HepG2 (cell line): ENCODE measurements around the gene SLC35F3. TPM values are rescaled to one million over a fixed set of nuclear protein-coding genes. Genes with fewer than 3 reads are reported as not detected.
"Not testable (repeated sequence)": the region's sequence is repeated elsewhere in the genome, so short reads cannot be mapped to it uniquely, and the experiment has no call there.

ENCODE experiments used
- ATAC-seq: fragments of 200-7000 bp; cut with Tn5 transposase; 3 replicates; pipeline ENCODE4 v1.9.1; 2020; ENCODE audit warnings: mild to moderate bottlenecking, moderate library complexity
- BruUV-seq: library from RNA; stranded (reverse); fragments of 400-500 nt; replicated peaks from 2 replicates; lab custom pipeline; 2021; lab: Mats Ljungman, UMichigan
- CTCF ChIA-PET: fragments of 300-600 bp; formaldehyde crosslinking; extraction: SDS; loops from one replicate; lab custom pipeline; 2021; ENCODE audit warnings: low total read pairs, inconsistent platforms, low intra/inter-chr PET ratio; lab: Yijun Ruan, JAX
- POLR2A ChIA-PET: fragments of 350-600 bp; sonication (Branson Sonifier 250); formaldehyde crosslinking; loops from one replicate; lab custom pipeline; 2020; ENCODE audit warnings: antibody characterized with exemption, inconsistent platforms; lab: Yijun Ruan, JAX
- DNase-seq: peaks from one replicate; pipeline ENCODE4 v3.0.0-alpha.2; 2015; ENCODE audit warnings: low spot score
- FAIRE-seq: peaks from 3 replicates; lab custom pipeline; 2011; peaks lifted over from hg19 to GRCh38; lab: Jason Lieb, UNC
- H2AFZ ChIP-seq: one replicate; pipeline ENCODE4 v1.6.1; 2011; ENCODE audit warnings: low read length, inconsistent platforms
- H3K27ac ChIP-seq: fragments of 300-600 bp; 3 replicates; pipeline ENCODE4 v1.8.0; 2011; ENCODE audit warnings: mixed run types, mild to moderate bottlenecking, mixed read lengths, low read length, inconsistent platforms; ENCODE audit not compliant: insufficient read depth; ENCODE audit errors: extremely low read length
- H3K27me3 ChIP-seq, 2 experiments: fragments of 200-600 bp in 1 of 2; 2 replicates in 1 of 2; 3 replicates in 1 of 2; pipeline versions ENCODE4 v1.6.0 to v1.8.0; 2011; ENCODE audit warnings: low read length in 2 of 2, mild to moderate bottlenecking in 2 of 2, moderate library complexity in 2 of 2, inconsistent platforms in 1 of 2; ENCODE audit not compliant: insufficient read depth in 2 of 2, control insufficient read depth in 1 of 2
- H3K36me3 ChIP-seq, 2 experiments: fragments of 200-600 bp in 1 of 2; replicated peaks in 1 of 2; 2 replicates in 1 of 2; 3 replicates in 1 of 2; pipeline versions ENCODE4 v1.5.1 to v1.8.0; 2011; ENCODE audit warnings: low read length in 2 of 2, inconsistent platforms in 1 of 2; ENCODE audit not compliant: insufficient read depth in 2 of 2, control insufficient read depth in 1 of 2
- H3K4me1 ChIP-seq: 2 replicates; pipeline ENCODE4 v1.5.1; 2012; ENCODE audit warnings: low read length, inconsistent platforms; ENCODE audit not compliant: insufficient read depth
- H3K4me2 ChIP-seq: 2 replicates; pipeline ENCODE4 v1.6.0; 2011; ENCODE audit warnings: low read depth, low read length, inconsistent platforms
- H3K4me3 ChIP-seq, 3 experiments: fragments of 200-600 bp in 1 of 3; sonication (generic), shearing (Covaris generic) in 1 of 3; replicated peaks in 1 of 3; 2 replicates each; pipeline ENCODE4 v1.5.1; 2011 to 2016; ENCODE audit warnings: low read length in 3 of 3, inconsistent platforms in 2 of 3, low read depth in 2 of 3, mild to moderate bottlenecking in 2 of 3, control low read depth in 1 of 3, mixed read lengths in 1 of 3; ENCODE audit not compliant: insufficient read depth in 1 of 3
- H3K79me2 ChIP-seq: one replicate; pipeline ENCODE4 v1.6.1; 2011; ENCODE audit warnings: low read length, inconsistent platforms; ENCODE audit not compliant: insufficient read depth
- H3K9ac ChIP-seq: 2 replicates; pipeline ENCODE4 v1.6.0; 2011; ENCODE audit warnings: mild to moderate bottlenecking, low read depth, low read length, inconsistent platforms; ENCODE audit not compliant: insufficient read depth
- H3K9me3 ChIP-seq: 2 replicates; pipeline ENCODE4 v1.5.1; 2012; ENCODE audit warnings: mild to moderate bottlenecking, low read length
- H4K20me1 ChIP-seq: 2 replicates; pipeline ENCODE4 v1.6.0; 2011; ENCODE audit warnings: inconsistent platforms, mild to moderate bottlenecking, low read length, moderate library complexity; ENCODE audit not compliant: insufficient read depth
- BATF2 ChIP-seq: sonication (generic); formaldehyde crosslinking; IDR thresholded peaks from 2 replicates; pipeline ENCODE4 v1.8.0; 2022; ENCODE audit warnings: mild to moderate bottlenecking, missing genetic modification reagents, moderate library complexity
- HMGXB3 ChIP-seq: sonication (generic); formaldehyde crosslinking; IDR thresholded peaks from 2 replicates; pipeline ENCODE4 v1.4.0; 2020; ENCODE audit warnings: missing genetic modification reagents, borderline replicate concordance
- HNF1B ChIP-seq: sonication (generic); formaldehyde crosslinking; IDR thresholded peaks from 2 replicates; pipeline ENCODE4 v1.5.1; 2020; ENCODE audit warnings: mild to moderate bottlenecking, moderate library complexity, missing genetic modification reagents
- IKZF1 ChIP-seq: fragments of 450-650 bp; IDR thresholded peaks from 2 replicates; pipeline ENCODE4 v1.7.1; 2016
- KLF12 ChIP-seq: sonication (generic); formaldehyde crosslinking; IDR thresholded peaks from 2 replicates; pipeline ENCODE4 v1.4.0; 2020; ENCODE audit warnings: missing genetic modification reagents, borderline replicate concordance
- POLR2G ChIP-seq: fragments of 200-400 bp; formaldehyde crosslinking; IDR thresholded peaks from 2 replicates; pipeline ENCODE4 v1.6.1; 2018; ENCODE audit warnings: mild to moderate bottlenecking, low read depth, low read length, moderate library complexity
- RAD51 ChIP-seq: fragments of 450-650 bp; IDR thresholded peaks from 2 replicates; pipeline ENCODE4 v1.6.1; 2016; ENCODE audit warnings: borderline replicate concordance
- SALL2 ChIP-seq: sonication (generic); formaldehyde crosslinking; IDR thresholded peaks from 2 replicates; pipeline ENCODE4 v1.8.1; 2023; ENCODE audit warnings: mild to moderate bottlenecking, missing genetic modification reagents, inconsistent platforms
- TEAD2 ChIP-seq: sonication (generic); formaldehyde crosslinking; IDR thresholded peaks from 2 replicates; pipeline ENCODE4 v1.9.0; 2021; ENCODE audit warnings: missing genetic modification reagents
- ZBTB7A ChIP-seq: sonication (generic); formaldehyde crosslinking; IDR thresholded peaks from 2 replicates; pipeline ENCODE4 v1.8.0; 2022; ENCODE audit warnings: mild to moderate bottlenecking, missing genetic modification reagents
- ZNF761 ChIP-seq: sonication (generic); formaldehyde crosslinking; conservative IDR thresholded peaks from 2 replicates; pipeline ENCODE4 v1.4.0; 2020; ENCODE audit warnings: mild to moderate bottlenecking, missing genetic modification reagents
- WGBS: methylation state at CpG from one replicate; pipeline ENCODE4 v1.1.6; 2017; ENCODE audit warnings: low lambda C conversion rate; 5-methylcytosine and 5-hydroxymethylcytosine counted together
- in situ Hi-C: cut with HindIII; loops from 2 replicates; pipeline ENCODE4 v1.10.0; 2017; ENCODE audit warnings: low pct_unique_long_range_greater_than_20kb; ENCODE audit not compliant: extremely low pct_ligation_motif_present
- intact Hi-C: fragments of 100-400 bp; cut with micrococcal nuclease; formaldehyde crosslinking; loops from one replicate; pipeline ENCODE4 v1.10.0; 2022; ENCODE audit not compliant: unreplicated experiment
- polyA plus RNA-seq, 8 experiments: library from polyadenylated mRNA; depleted of rRNA in 3 of 8; stranded (reverse) in 7 of 8; unstranded in 1 of 8; fragments of >200 nt; fragmentation: Illumina TruSeq in 4 of 8; extraction: Trizol in 4 of 8; gene quantifications; 2 replicates each; pipeline versions ENCODE4 v1.2.1 to v1.2.3, GENCODE V29; 2011 to 2016; ENCODE audit warnings: low read depth in 4 of 8, missing spikeins in 1 of 8, mixed read lengths in 1 of 8; ENCODE audit not compliant: insufficient read depth in 1 of 8
- total RNA-seq, 5 experiments: library from RNA; depleted of rRNA; stranded (reverse); fragments of >200 nt; fragmentation: Illumina TruSeq; extraction: Trizol; gene quantifications; 2 replicates each; pipeline ENCODE4 v1.2.3, GENCODE V29; 2016; ENCODE audit warnings: low read depth in 1 of 5

The SLC35F3 gene
- total and polyA plus RNA-seq, 2 of the 13 experiments (the other 11 are each of a cell fraction or from before 2014, with no cell fraction given), result not detected

GRCh38 chr1:234122571-234122970 lies 218.1 kb downstream of the SLC35F3 start:
- H3K36me3 ChIP-seq, in situ Hi-C loops, H3K4me1 ChIP-seq, H4K20me1 ChIP-seq, H3K27me3 ChIP-seq, H2AFZ ChIP-seq, H3K79me2 ChIP-seq, POLR2A ChIA-PET, FAIRE-seq, DNase-seq, H3K4me3 ChIP-seq, H3K9me3 ChIP-seq, ATAC-seq, H3K4me2 ChIP-seq, H3K27ac ChIP-seq, BruUV-seq, CTCF ChIA-PET, intact Hi-C loops, H3K9ac ChIP-seq: not testable (repeated sequence)
- whole genome bisulfite sequencing, result 0% methylated on average over 2 of the region's 2 CpGs

GRCh38 chr1:234123867-234124266 lies 219.4 kb downstream of the SLC35F3 start:
- no peaks in the 10 kb centered on the region for H3K36me3 ChIP-seq
- intact Hi-C loops, result no loop called here
- no peak overlapping the region for H3K4me2 ChIP-seq
- peaks cover 0 to 4% of the 10 kb centered on the region in 2 experiments; a peak in 1 of 5 replicates for H3K27me3 ChIP-seq
- in situ Hi-C loops, result no loop called here
- H2AFZ ChIP-seq, result no peak overlapping the region
- ChIA-PET CTCF (no interaction called here), POLR2A (no interaction called here)
- ATAC-seq (no peak), DNase-seq (no peak), FAIRE-seq (no peak)
- H3K9me3 ChIP-seq, result no peaks in the 10 kb centered on the region
- no TSS peak for BruUV-seq
- H3K27ac ChIP-seq, result no peak overlapping the region
- H3K4me1 ChIP-seq, result no peaks in the 10 kb centered on the region
- H3K4me3 ChIP-seq, result no peak overlapping the region
- WGBS, result 17% methylated on average over 5 of the region's 5 CpGs
- no peaks in the 10 kb centered on the region for H4K20me1 ChIP-seq
- H3K9ac ChIP-seq, result no peak overlapping the region
- no peaks in the 10 kb centered on the region for H3K79me2 ChIP-seq
- TF ChIP-seq KLF12 (CRISPR knock-in tag) (no peak), ZNF761 (no peak), BATF2 (CRISPR knock-in tag) (no peak), RAD51 (no peak), IKZF1 (no peak), HNF1B (CRISPR knock-in tag) (no peak), ZBTB7A (no peak), TEAD2 (CRISPR knock-in tag) (no peak), HMGXB3 (CRISPR knock-in tag) (no peak), POLR2G (no peak), SALL2 (CRISPR knock-in tag) (no peak)
